DOHH2 (cell line): ENCODE measurements around the gene RMND5A.
"Not testable (repeated sequence)": the region's sequence is repeated elsewhere in the genome, so short reads cannot be mapped to it uniquely, and the experiment has no call there.

Experiments used
- CTCF ChIP-seq: fragments of 200-600 bp; sonication (generic); IDR thresholded peaks from one replicate; pipeline ENCODE4 v1.5.1; 2014; ENCODE audit warnings: antibody characterized with exemption, mild to moderate bottlenecking, low read depth, low read length; ENCODE audit not compliant: poor library complexity, severe bottlenecking
- EZH2phosphoT487 ChIP-seq: fragments of 200-600 bp; sonication (generic); IDR thresholded peaks from 2 replicates; pipeline ENCODE4 v1.6.1; 2017; ENCODE audit warnings: borderline replicate concordance, mild to moderate bottlenecking, antibody characterized with exemption, low read length, moderate library complexity, mixed read lengths

GRCh38 chr2:86714579-86715173 is 5.4 kb upstream of the RMND5A start:
- TF ChIP-seq CTCF, EZH2phosphoT487: not testable (repeated sequence)
